HG03439 (cell line): ENCODE data around the gene FGFRL1.
A peak's percentile ranks its signal among the peaks of the same experiment; 100 is the strongest.

ENCODE experiments used
- ATAC-seq: cut with Tn5 transposase; IDR thresholded peaks from one replicate; pipeline ENCODE4 v1.9.1; 2021; ENCODE audit warnings: mild to moderate bottlenecking, moderate library complexity; ENCODE audit not compliant: unreplicated experiment

The FGFRL1 gene

GRCh38 chr4:1011022-1011665 lies at the start of gene FGFRL1:
FGFRL1 (plus strand) TSS chr4:1011626; CDS start chr4:1012486, 860 bp downstream.
- peak; percentile 39 for ATAC-seq

GRCh38 chr4:962231-963208 lies 48.9 kb upstream of the FGFRL1 start:
- ATAC-seq, result no peak

GRCh38 chr4:963276-964225 lies 47.9 kb upstream of the FGFRL1 start:
- no peak for ATAC-seq

GRCh38 chr4:964346-965025 lies 46.9 kb upstream of the FGFRL1 start:
- no peak for ATAC-seq

- no peak for ATAC-seq
These were observed 46.2 kb upstream of the FGFRL1 start for GRCh38 chr4:965048-965765.

GRCh38 chr4:965766-966134 lies 45.7 kb upstream of the FGFRL1 start:
- ATAC-seq, result no peak

- ATAC-seq, result no peak
These were observed 44.9 kb upstream of the FGFRL1 start for GRCh38 chr4:966266-967112.

- no peak for ATAC-seq
These were observed 44.0 kb upstream of the FGFRL1 start for GRCh38 chr4:967113-968104.

- no peak for ATAC-seq
These were observed 43.2 kb upstream of the FGFRL1 start for GRCh38 chr4:968221-968620.

GRCh38 chr4:968621-969394 lies 42.6 kb upstream of the FGFRL1 start:
- ATAC-seq, result no peak

GRCh38 chr4:970046-970745 lies 41.2 kb upstream of the FGFRL1 start:
- no peak for ATAC-seq

- no peak for ATAC-seq
These were observed 40.4 kb upstream of the FGFRL1 start for GRCh38 chr4:970854-971520.

- no peak for ATAC-seq
These were observed 39.5 kb upstream of the FGFRL1 start for GRCh38 chr4:971666-972500.

GRCh38 chr4:972651-973424 lies 38.6 kb upstream of the FGFRL1 start:
- peak; percentile 42 for ATAC-seq
